ENCODE data around the gene ADAD2. TPM values are rescaled to one million over a fixed set of nuclear protein-coding genes. Genes with fewer than 3 reads are reported as not detected.

The ADAD2 gene
- total and polyA plus RNA-seq, 2 donors (not counting 1 experiment from before 2014, with no cell fraction given) = 0.06 TPM; not detected in 1

- no peaks in the 10 kb centered on the region for H3K36me3 ChIP-seq (replicated peaks in 1 of 2; ENCODE audit: control extremely low read depth in 1 of 2, control insufficient read depth in 1 of 2, extremely low read depth in 1 of 2, insufficient read depth in 2 of 2, low read length in 1 of 2)
- no peak overlapping the region for H3K4me2 ChIP-seq (replicated peaks; ENCODE audit: low read depth, low read length, poor library complexity, severe bottlenecking)
- no peak overlapping the region for H3K4me3 ChIP-seq (ENCODE audit: control extremely low read depth in 1 of 5, extremely low read depth in 1 of 5, insufficient read depth in 1 of 5, low read depth in 2 of 5, low read length in 4 of 5)
- H3K27me3 ChIP-seq (replicated peaks in 1 of 4; ENCODE audit: control extremely low read depth in 1 of 4, control insufficient read depth in 3 of 4, insufficient read depth in 4 of 4, low read length in 3 of 4) = peaks cover 0 to 3% (median 0%) of the 10 kb centered on the region in 4 experiments
- peaks cover 17% of the 10 kb centered on the region for H3K27me3 Mint-ChIP-seq
- CTCF ChIA-PET = no interaction called here
- H3K27ac ChIP-seq (ENCODE audit: low read length in 2 of 2) = no peak overlapping the region
- POLR2A ChIA-PET = no interaction called here
- no peak overlapping the region for H3K27ac Mint-ChIP-seq
- H3K4me1 Mint-ChIP-seq = no peaks in the 10 kb centered on the region
- intact Hi-C loops (cut with micrococcal nuclease) = no loop called here
- H3K4me3 Mint-ChIP-seq = no peak overlapping the region
- 96% methylated on average over 9 of the region's 10 CpGs for WGBS (ENCODE audit: insufficient coverage)
- H3K79me2 ChIP-seq (ENCODE audit: control insufficient read depth, insufficient read depth, low read length) = no peaks in the 10 kb centered on the region
- H2AFZ ChIP-seq (ENCODE audit: insufficient read depth, low read depth, low read length, poor library complexity, severe bottlenecking) = no peak overlapping the region
- no peaks in the 10 kb centered on the region for H3K9me3 ChIP-seq (ENCODE audit: control extremely low read depth in 1 of 3, control insufficient read depth in 2 of 3, insufficient read depth in 1 of 3, low read length in 2 of 3)
- DNase-seq (no peak), ATAC-seq (ENCODE audit: low read depth) (no peak)
- TF ChIP-seq CTCF (IDR thresholded peaks at IDR 0.05) (no peak), EZH2 (IDR thresholded peaks at IDR 0.05; ENCODE audit: borderline replicate concordance, insufficient read depth, low read depth, low read length, poor library complexity, severe bottlenecking) (no peak)
- peaks cover 4% of the 10 kb centered on the region for H3K9me3 Mint-ChIP-seq (ENCODE audit: insufficient read depth)
- H3K4me1 ChIP-seq (ENCODE audit: control insufficient read depth in 2 of 2, insufficient read depth in 2 of 2, low read length in 2 of 2) = no peaks in the 10 kb centered on the region
- H3K9ac ChIP-seq (ENCODE audit: low read length) = no peak overlapping the region
- no peaks in the 10 kb centered on the region for H4K20me1 ChIP-seq (ENCODE audit: control insufficient read depth, insufficient read depth, low read length, poor library complexity, severe bottlenecking)
These were observed 55.2 kb downstream of the ADAD2 start for GRCh38 chr16:84245956-84246678.

- DNase-seq (no peak), ATAC-seq (ENCODE audit: low read depth) (no peak)
- no peaks in the 10 kb centered on the region for H3K36me3 ChIP-seq (replicated peaks in 1 of 2; ENCODE audit: control extremely low read depth in 1 of 2, control insufficient read depth in 1 of 2, extremely low read depth in 1 of 2, insufficient read depth in 2 of 2, low read length in 1 of 2)
- no peak overlapping the region for H3K4me3 Mint-ChIP-seq
- H3K4me2 ChIP-seq (replicated peaks; ENCODE audit: low read depth, low read length, poor library complexity, severe bottlenecking) = no peak overlapping the region
- 60% methylated on average over 1 of the region's 5 CpGs for WGBS (ENCODE audit: insufficient coverage)
- no peak overlapping the region for H3K4me3 ChIP-seq (ENCODE audit: control extremely low read depth in 1 of 5, extremely low read depth in 1 of 5, insufficient read depth in 1 of 5, low read depth in 2 of 5, low read length in 4 of 5)
- H3K9ac ChIP-seq (ENCODE audit: low read length) = no peak overlapping the region
- no peaks in the 10 kb centered on the region for H3K4me1 ChIP-seq (ENCODE audit: control insufficient read depth in 2 of 2, insufficient read depth in 2 of 2, low read length in 2 of 2)
- peaks cover 17% of the 10 kb centered on the region for H3K27me3 Mint-ChIP-seq
- no peaks in the 10 kb centered on the region for H4K20me1 ChIP-seq (ENCODE audit: control insufficient read depth, insufficient read depth, low read length, poor library complexity, severe bottlenecking)
- POLR2A ChIA-PET = no interaction called here
- no peaks in the 10 kb centered on the region for H3K4me1 Mint-ChIP-seq
- H3K27me3 ChIP-seq (replicated peaks in 1 of 4; ENCODE audit: control extremely low read depth in 1 of 4, control insufficient read depth in 3 of 4, insufficient read depth in 4 of 4, low read length in 3 of 4) = peaks cover 0 to 3% (median 0%) of the 10 kb centered on the region in 4 experiments
- no peak overlapping the region for H3K27ac Mint-ChIP-seq
- CTCF ChIA-PET = no interaction called here
- intact Hi-C loops (cut with micrococcal nuclease) = no loop called here
- no peak overlapping the region for H2AFZ ChIP-seq (ENCODE audit: insufficient read depth, low read depth, low read length, poor library complexity, severe bottlenecking)
- no peaks in the 10 kb centered on the region for H3K9me3 ChIP-seq (ENCODE audit: control extremely low read depth in 1 of 3, control insufficient read depth in 2 of 3, insufficient read depth in 1 of 3, low read length in 2 of 3)
- no peak overlapping the region for H3K27ac ChIP-seq (ENCODE audit: low read length in 2 of 2)
- peaks cover 4% of the 10 kb centered on the region for H3K9me3 Mint-ChIP-seq (ENCODE audit: insufficient read depth)
- H3K79me2 ChIP-seq (ENCODE audit: control insufficient read depth, insufficient read depth, low read length) = no peaks in the 10 kb centered on the region
- TF ChIP-seq CTCF (IDR thresholded peaks at IDR 0.05) (no peak), EZH2 (IDR thresholded peaks at IDR 0.05; ENCODE audit: borderline replicate concordance, insufficient read depth, low read depth, low read length, poor library complexity, severe bottlenecking) (no peak)
These were observed 55.7 kb downstream of the ADAD2 start for GRCh38 chr16:84246679-84247077.
